ENCODE data around the gene THEMIS2. TPM values are rescaled to one million over a fixed set of nuclear protein-coding genes. Genes with fewer than 3 reads are reported as not detected.

The THEMIS2 gene
- total RNA-seq, 1 experiment from 2014 or later, result 3.9 TPM

GRCh38 chr1:27935721-27936120, 63.4 kb downstream of the THEMIS2 start:
- DNase-seq (ENCODE audit: low spot score), result no peak
- in situ Hi-C loops (cut with HindIII; ENCODE audit: low sequenced_read_pairs), result no loop called here

Other genes starting within 250 kb of the THEMIS2 start
- gene FGR, start 237.4 kb upstream of the THEMIS2 start, total RNA-seq (2014; rRNA removed; shearing (Covaris generic)), result not detected in 2 replicates
- gene IFI6, start 200.4 kb upstream of the THEMIS2 start, total RNA-seq (2014; rRNA removed; shearing (Covaris generic)), result 48.2 and 49.3 TPM in 2 replicates
- 13.6 and 32.1 TPM in 2 replicates for gene FAM76A, start 146.6 kb upstream of the THEMIS2 start, total RNA-seq (2014; rRNA removed; shearing (Covaris generic))
- 13.3 and 18.6 TPM in 2 replicates for gene STX12, start 99.3 kb upstream of the THEMIS2 start, total RNA-seq (2014; rRNA removed; shearing (Covaris generic))
- 69.1 and 70.6 TPM in 2 replicates for gene PPP1R8, start 41.8 kb upstream of the THEMIS2 start, total RNA-seq (2014; rRNA removed; shearing (Covaris generic))
- 148 and 168 TPM in 2 replicates for gene RPA2, start 42.0 kb downstream of the THEMIS2 start, total RNA-seq (2014; rRNA removed; shearing (Covaris generic))
- gene SMPDL3B, start 62.5 kb downstream of the THEMIS2 start, total RNA-seq (2014; rRNA removed; shearing (Covaris generic)), result 0.68 and 2.0 TPM in 2 replicates
- 0.78 TPM in 1 of 2 replicates, not detected in the other for gene XKR8, start 87.4 kb downstream of the THEMIS2 start, total RNA-seq (2014; rRNA removed; shearing (Covaris generic))
- gene EYA3, start 216.1 kb downstream of the THEMIS2 start, total RNA-seq (2014; rRNA removed; shearing (Covaris generic)), result 11.3 and 15.0 TPM in 2 replicates

All from G401 (cell line).